ENCODE measurements around the gene SKOR2. TPM values are rescaled to one million over a fixed set of nuclear protein-coding genes. Genes with fewer than 3 reads are reported as not detected.
A peak's percentile ranks its signal among the peaks of the same experiment; 100 is the strongest.

SKOR2 gene
- total and polyA plus RNA-seq, 2 of the 13 experiments (the other 11 are each of a cell fraction or from before 2014, with no cell fraction given): not detected

GRCh38 chr18:47283476-47283875, 32.0 kb upstream of the SKOR2 start (continued):
- no peak for TF ChIP-seq ZNF264 (CRISPR knock-in tag; IDR thresholded peaks at IDR 0.05)
- TF ChIP-seq ZBTB39 (CRISPR knock-in tag; IDR thresholded peaks at IDR 0.05): no peak
- no peak for TF ChIP-seq TIGD3 (CRISPR knock-in tag; IDR thresholded peaks at IDR 0.05; ENCODE audit: borderline replicate concordance)
- TF ChIP-seq SMC3 (IDR thresholded peaks at IDR 0.05; ENCODE audit: low read length): peak; percentile 70; the same call in 1 of the 2 replicates
- no peak for TF ChIP-seq CEBPB (IDR thresholded peaks at IDR 0.05; ENCODE audit: borderline replicate concordance, low read depth, low read length)
- TF ChIP-seq SETDB1 (CRISPR knock-in tag; IDR thresholded peaks at IDR 0.05; ENCODE audit: borderline replicate concordance): no peak

GRCh38 chr18:47280121-47280520, 28.7 kb upstream of the SKOR2 start:
- Histone ChIP-seq H3K4me3 (replicated peaks in 1 of 3; ENCODE audit: insufficient read depth in 1 of 3, low read depth in 2 of 3, low read length in 3 of 3) (no peak overlapping the region), H3K4me2 (ENCODE audit: low read depth, low read length) (no peak overlapping the region), H2AFZ (ENCODE audit: low read length) (no peak overlapping the region), H3K9ac (ENCODE audit: insufficient read depth, low read depth, low read length) (no peak overlapping the region), H3K27me3 (ENCODE audit: control insufficient read depth in 1 of 2, insufficient read depth in 2 of 2, low read length in 2 of 2) (no peaks in the 10 kb centered on the region), H3K79me2 (ENCODE audit: insufficient read depth, low read length) (no peaks in the 10 kb centered on the region), H4K20me1 (ENCODE audit: insufficient read depth, low read length) (no peaks in the 10 kb centered on the region), H3K36me3 (replicated peaks in 1 of 2; ENCODE audit: control insufficient read depth in 1 of 2, insufficient read depth in 2 of 2, low read length in 2 of 2) (no peaks in the 10 kb centered on the region), H3K9me3 (ENCODE audit: low read length) (no peaks in the 10 kb centered on the region), H3K27ac (ENCODE audit: extremely low read length, insufficient read depth, low read length) (no peak overlapping the region), H3K4me1 (ENCODE audit: insufficient read depth, low read length) (no peaks in the 10 kb centered on the region)
- ChIA-PET POLR2A (no interaction called here), CTCF (ENCODE audit: low intra/inter-chr PET ratio, low total read pairs) (no interaction called here)
- no peak for ATAC-seq
- in situ Hi-C loops (cut with HindIII; ENCODE audit: extremely low pct_ligation_motif_present, low pct_unique_long_range_greater_than_20kb): no loop called here
- no peak for FAIRE-seq
- 0% methylated on average over 3 of the region's 3 CpGs for WGBS (ENCODE audit: low lambda C conversion rate)
- no peak for DNase-seq (ENCODE audit: low spot score)
- BruUV-seq (replicated peaks): no TSS peak
- TF ChIP-seq NFRKB (IDR thresholded peaks at IDR 0.05) (no peak), CREB1 (IDR thresholded peaks at IDR 0.05) (peak; percentile 83), CREB1 (CRISPR knock-in tag; IDR thresholded peaks at IDR 0.05) (no peak)
- intact Hi-C loops (cut with micrococcal nuclease; ENCODE audit: unreplicated experiment): loop anchor here (10.0 kb wide), 1 partner anchor 465 kb away; no protein-coding TSS in a partner anchor

All from HepG2 (cell line).